HepG2 (cell line): ENCODE measurements around the gene CHL1. TPM values are rescaled to one million over a fixed set of nuclear protein-coding genes. Genes with fewer than 3 reads are reported as not detected.

Experiments
- ATAC-seq: fragments of 200-7000 bp; cut with Tn5 transposase; 3 replicates; pipeline ENCODE4 v1.9.1; 2020; ENCODE audit warnings: mild to moderate bottlenecking, moderate library complexity
- BruUV-seq: library from RNA; stranded (reverse); fragments of 400-500 nt; replicated peaks from 2 replicates; lab custom pipeline; 2021; lab: Mats Ljungman, UMichigan
- CTCF ChIA-PET: fragments of 300-600 bp; formaldehyde crosslinking; extraction: SDS; loops from one replicate; lab custom pipeline; 2021; ENCODE audit warnings: low total read pairs, inconsistent platforms, low intra/inter-chr PET ratio; lab: Yijun Ruan, JAX
- POLR2A ChIA-PET: fragments of 350-600 bp; sonication (Branson Sonifier 250); formaldehyde crosslinking; loops from one replicate; lab custom pipeline; 2020; ENCODE audit warnings: antibody characterized with exemption, inconsistent platforms; lab: Yijun Ruan, JAX
- DNase-seq: peaks from one replicate; pipeline ENCODE4 v3.0.0-alpha.2; 2015; ENCODE audit warnings: low spot score
- FAIRE-seq: peaks from 3 replicates; lab custom pipeline; 2011; peaks lifted over from hg19 to GRCh38; lab: Jason Lieb, UNC
- H2AFZ ChIP-seq: one replicate; pipeline ENCODE4 v1.6.1; 2011; ENCODE audit warnings: low read length, inconsistent platforms
- H3K27ac ChIP-seq: fragments of 300-600 bp; 3 replicates; pipeline ENCODE4 v1.8.0; 2011; ENCODE audit warnings: mixed run types, mild to moderate bottlenecking, mixed read lengths, low read length, inconsistent platforms; ENCODE audit not compliant: insufficient read depth; ENCODE audit errors: extremely low read length
- H3K27me3 ChIP-seq, 2 experiments: fragments of 200-600 bp in 1 of 2; 2 replicates in 1 of 2; 3 replicates in 1 of 2; pipeline versions ENCODE4 v1.6.0 to v1.8.0; 2011; ENCODE audit warnings: low read length in 2 of 2, mild to moderate bottlenecking in 2 of 2, moderate library complexity in 2 of 2, inconsistent platforms in 1 of 2; ENCODE audit not compliant: insufficient read depth in 2 of 2, control insufficient read depth in 1 of 2
- H3K36me3 ChIP-seq, 2 experiments: fragments of 200-600 bp in 1 of 2; replicated peaks in 1 of 2; 2 replicates in 1 of 2; 3 replicates in 1 of 2; pipeline versions ENCODE4 v1.5.1 to v1.8.0; 2011; ENCODE audit warnings: low read length in 2 of 2, inconsistent platforms in 1 of 2; ENCODE audit not compliant: insufficient read depth in 2 of 2, control insufficient read depth in 1 of 2
- H3K4me1 ChIP-seq: 2 replicates; pipeline ENCODE4 v1.5.1; 2012; ENCODE audit warnings: low read length, inconsistent platforms; ENCODE audit not compliant: insufficient read depth
- H3K4me2 ChIP-seq: 2 replicates; pipeline ENCODE4 v1.6.0; 2011; ENCODE audit warnings: low read depth, low read length, inconsistent platforms
- H3K4me3 ChIP-seq, 3 experiments: fragments of 200-600 bp in 1 of 3; sonication (generic), shearing (Covaris generic) in 1 of 3; replicated peaks in 1 of 3; 2 replicates each; pipeline ENCODE4 v1.5.1; 2011 to 2016; ENCODE audit warnings: low read length in 3 of 3, inconsistent platforms in 2 of 3, low read depth in 2 of 3, mild to moderate bottlenecking in 2 of 3, control low read depth in 1 of 3, mixed read lengths in 1 of 3; ENCODE audit not compliant: insufficient read depth in 1 of 3
- H3K79me2 ChIP-seq: one replicate; pipeline ENCODE4 v1.6.1; 2011; ENCODE audit warnings: low read length, inconsistent platforms; ENCODE audit not compliant: insufficient read depth
- H3K9ac ChIP-seq: 2 replicates; pipeline ENCODE4 v1.6.0; 2011; ENCODE audit warnings: mild to moderate bottlenecking, low read depth, low read length, inconsistent platforms; ENCODE audit not compliant: insufficient read depth
- H3K9me3 ChIP-seq: 2 replicates; pipeline ENCODE4 v1.5.1; 2012; ENCODE audit warnings: mild to moderate bottlenecking, low read length
- H4K20me1 ChIP-seq: 2 replicates; pipeline ENCODE4 v1.6.0; 2011; ENCODE audit warnings: inconsistent platforms, mild to moderate bottlenecking, low read length, moderate library complexity; ENCODE audit not compliant: insufficient read depth
- ARHGAP35 ChIP-seq: sonication (generic); formaldehyde crosslinking; IDR thresholded peaks from 2 replicates; pipeline ENCODE4 v1.9.0; 2022; ENCODE audit warnings: mild to moderate bottlenecking, inconsistent platforms, moderate library complexity, missing genetic modification reagents, borderline replicate concordance
- CENPT ChIP-seq: sonication (generic); formaldehyde crosslinking; IDR thresholded peaks from 2 replicates; pipeline ENCODE4 v1.8.0; 2022; ENCODE audit warnings: low read depth, mild to moderate bottlenecking, moderate library complexity, missing genetic modification reagents
- MNT ChIP-seq: fragments of 450-650 bp; IDR thresholded peaks from 2 replicates; pipeline ENCODE4 v1.6.1; 2016
- NFATC3 ChIP-seq: sonication (generic); formaldehyde crosslinking; IDR thresholded peaks from 2 replicates; pipeline ENCODE4 v1.5.1; 2020; ENCODE audit warnings: mild to moderate bottlenecking, missing genetic modification reagents
- PHF8 ChIP-seq: sonication (generic); formaldehyde crosslinking; IDR thresholded peaks from 2 replicates; pipeline ENCODE4 v1.5.0; 2020; ENCODE audit warnings: missing genetic modification reagents
- REL ChIP-seq: sonication (generic); formaldehyde crosslinking; conservative IDR thresholded peaks from 2 replicates; pipeline ENCODE4 v1.8.0; 2022; ENCODE audit warnings: mild to moderate bottlenecking, missing genetic modification reagents, moderate library complexity
- ZNF10 ChIP-seq: sonication (generic); formaldehyde crosslinking; IDR thresholded peaks from 2 replicates; pipeline ENCODE4 v1.4.0; 2020; ENCODE audit warnings: mild to moderate bottlenecking, low read depth, missing genetic modification reagents, borderline replicate concordance
- ZNF138 ChIP-seq: sonication (generic); formaldehyde crosslinking; IDR thresholded peaks from 2 replicates; pipeline ENCODE4 v1.5.0; 2020; ENCODE audit warnings: mild to moderate bottlenecking, low read depth, missing genetic modification reagents
- ZNF235 ChIP-seq: sonication (generic); formaldehyde crosslinking; IDR thresholded peaks from 2 replicates; pipeline ENCODE4 v1.8.1; 2023; ENCODE audit warnings: mild to moderate bottlenecking, missing genetic modification reagents, borderline replicate concordance
- ZNF607 ChIP-seq: sonication (generic); formaldehyde crosslinking; IDR thresholded peaks from 2 replicates; pipeline ENCODE4 v1.5.1; 2020; ENCODE audit warnings: missing genetic modification reagents, mild to moderate bottlenecking, borderline replicate concordance
- ZNF646 ChIP-seq: sonication (generic); formaldehyde crosslinking; IDR thresholded peaks from 2 replicates; pipeline ENCODE4 v1.9.0; 2021; ENCODE audit warnings: mild to moderate bottlenecking, missing genetic modification reagents
- ZNF780A ChIP-seq: sonication (generic); formaldehyde crosslinking; IDR thresholded peaks from 2 replicates; pipeline ENCODE4 v1.8.0; 2022; ENCODE audit warnings: mild to moderate bottlenecking, missing genetic modification reagents, moderate library complexity
- WGBS: methylation state at CpG from one replicate; pipeline ENCODE4 v1.1.6; 2017; ENCODE audit warnings: low lambda C conversion rate; 5-methylcytosine and 5-hydroxymethylcytosine counted together
- in situ Hi-C: cut with HindIII; loops from 2 replicates; pipeline ENCODE4 v1.10.0; 2017; ENCODE audit warnings: low pct_unique_long_range_greater_than_20kb; ENCODE audit not compliant: extremely low pct_ligation_motif_present
- intact Hi-C: fragments of 100-400 bp; cut with micrococcal nuclease; formaldehyde crosslinking; loops from one replicate; pipeline ENCODE4 v1.10.0; 2022; ENCODE audit not compliant: unreplicated experiment
- polyA plus RNA-seq, 8 experiments: library from polyadenylated mRNA; depleted of rRNA in 3 of 8; stranded (reverse) in 7 of 8; unstranded in 1 of 8; fragments of >200 nt; fragmentation: Illumina TruSeq in 4 of 8; extraction: Trizol in 4 of 8; gene quantifications; 2 replicates each; pipeline versions ENCODE4 v1.2.1 to v1.2.3, GENCODE V29; 2011 to 2016; ENCODE audit warnings: low read depth in 4 of 8, missing spikeins in 1 of 8, mixed read lengths in 1 of 8; ENCODE audit not compliant: insufficient read depth in 1 of 8
- total RNA-seq, 5 experiments: library from RNA; depleted of rRNA; stranded (reverse); fragments of >200 nt; fragmentation: Illumina TruSeq; extraction: Trizol; gene quantifications; 2 replicates each; pipeline ENCODE4 v1.2.3, GENCODE V29; 2016; ENCODE audit warnings: low read depth in 1 of 5

Gene CHL1
- total and polyA plus RNA-seq, 2 of the 13 experiments (the other 11 are each of a cell fraction or from before 2014, with no cell fraction given): not detected

- TF ChIP-seq ZNF780A (CRISPR knock-in tag): no peak
- no peak for TF ChIP-seq ZNF607 (CRISPR knock-in tag)
- no peak for TF ChIP-seq REL (CRISPR knock-in tag)
- TF ChIP-seq PHF8 (CRISPR knock-in tag): no peak
- TF ChIP-seq ZNF10 (CRISPR knock-in tag): no peak
- no peak for TF ChIP-seq ZNF138 (CRISPR knock-in tag)
- TF ChIP-seq ARHGAP35: no peak
- TF ChIP-seq MNT: no peak
- no peak for TF ChIP-seq ZNF235
These were observed 22.7 kb upstream of the CHL1 start (continued) for GRCh38 chr3:173886-174285.

GRCh38 chr3:184976-185375 is 11.6 kb upstream of the CHL1 start:
- no TSS peak for BruUV-seq
- TF ChIP-seq CENPT (no peak), NFATC3 (no peak), ZNF646 (CRISPR knock-in tag) (no peak)
- Histone ChIP-seq H4K20me1 (no peaks in the 10 kb centered on the region), H3K4me1 (no peaks in the 10 kb centered on the region), H2AFZ (no peak overlapping the region), H3K4me3 (no peak overlapping the region), H3K79me2 (no peaks in the 10 kb centered on the region), H3K36me3 (no peaks in the 10 kb centered on the region), H3K9me3 (no peaks in the 10 kb centered on the region; the same call in 1 of the 2 replicates), H3K27me3 (no peaks in the 10 kb centered on the region), H3K27ac (no peak overlapping the region), H3K4me2 (no peak overlapping the region), H3K9ac (no peak overlapping the region)
- CTCF ChIA-PET: no interaction called here
- WGBS: 18% methylated on average over 3 of the region's 3 CpGs
- POLR2A ChIA-PET: no interaction called here
- intact Hi-C loops: no loop called here
- in situ Hi-C loops: no loop called here
- DNase-seq (no peak), FAIRE-seq (no peak), ATAC-seq (no peak)
